ENCODE results near the gene TRPM3.

DNA sequence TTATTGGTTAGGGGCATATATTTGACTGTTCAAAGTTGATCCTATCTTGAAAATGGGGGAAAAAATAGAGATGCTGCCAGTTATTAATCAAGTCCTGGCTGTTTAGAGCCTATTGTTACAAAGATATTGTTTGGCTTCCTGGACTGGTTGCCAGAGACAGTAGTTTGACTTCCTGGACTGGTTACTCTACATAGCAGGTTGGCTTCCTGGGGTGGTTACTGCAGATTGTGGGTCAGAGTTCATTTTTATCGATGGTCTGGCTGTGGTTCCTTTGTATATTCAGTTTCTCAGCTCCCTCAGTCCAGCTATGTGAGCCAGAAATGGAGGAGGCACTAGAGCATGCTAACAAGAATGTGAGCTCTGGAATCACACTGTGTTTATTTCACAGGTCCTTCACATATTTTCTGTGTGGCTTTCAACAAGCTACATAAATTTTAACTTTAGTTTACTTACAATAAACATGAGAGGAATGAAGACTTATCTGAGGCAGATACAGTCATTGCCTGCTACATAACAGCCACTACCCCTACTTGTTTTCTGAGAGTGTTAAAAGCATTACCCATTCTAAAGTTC is 137.6 kb downstream of the TRPM3 start:
- TF ChIP-seq, protein P1, sequence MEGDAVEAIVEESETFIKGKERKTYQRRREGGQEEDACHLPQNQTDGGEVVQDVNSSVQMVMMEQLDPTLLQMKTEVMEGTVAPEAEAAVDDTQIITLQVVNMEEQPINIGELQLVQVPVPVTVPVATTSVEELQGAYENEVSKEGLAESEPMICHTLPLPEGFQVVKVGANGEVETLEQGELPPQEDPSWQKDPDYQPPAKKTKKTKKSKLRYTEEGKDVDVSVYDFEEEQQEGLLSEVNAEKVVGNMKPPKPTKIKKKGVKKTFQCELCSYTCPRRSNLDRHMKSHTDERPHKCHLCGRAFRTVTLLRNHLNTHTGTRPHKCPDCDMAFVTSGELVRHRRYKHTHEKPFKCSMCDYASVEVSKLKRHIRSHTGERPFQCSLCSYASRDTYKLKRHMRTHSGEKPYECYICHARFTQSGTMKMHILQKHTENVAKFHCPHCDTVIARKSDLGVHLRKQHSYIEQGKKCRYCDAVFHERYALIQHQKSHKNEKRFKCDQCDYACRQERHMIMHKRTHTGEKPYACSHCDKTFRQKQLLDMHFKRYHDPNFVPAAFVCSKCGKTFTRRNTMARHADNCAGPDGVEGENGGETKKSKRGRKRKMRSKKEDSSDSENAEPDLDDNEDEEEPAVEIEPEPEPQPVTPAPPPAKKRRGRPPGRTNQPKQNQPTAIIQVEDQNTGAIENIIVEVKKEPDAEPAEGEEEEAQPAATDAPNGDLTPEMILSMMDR (IDR thresholded peaks at IDR 0.05; ENCODE audit: low read depth, low read length, missing input control), result no peak
- TF ChIP-seq, protein P2, sequence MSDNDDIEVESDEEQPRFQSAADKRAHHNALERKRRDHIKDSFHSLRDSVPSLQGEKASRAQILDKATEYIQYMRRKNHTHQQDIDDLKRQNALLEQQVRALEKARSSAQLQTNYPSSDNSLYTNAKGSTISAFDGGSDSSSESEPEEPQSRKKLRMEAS (IDR thresholded peaks at IDR 0.05), result no peak
- TF ChIP-seq RAD21 (IDR thresholded peaks at IDR 0.05) (no peak), EGR1 (IDR thresholded peaks at IDR 0.05; ENCODE audit: low read depth in 2 of 2) (no peak), YY1 (IDR thresholded peaks at IDR 0.05) (no peak), JUND (IDR thresholded peaks at IDR 0.05) (no peak), GABPA (IDR thresholded peaks at IDR 0.05 in 1 of 2, conservative IDR thresholded peaks at IDR 0.05 in 1 of 2) (no peak), RXRA (IDR thresholded peaks at IDR 0.05) (no peak), FOXA1 (IDR thresholded peaks at IDR 0.05) (no peak), SP1 (IDR thresholded peaks at IDR 0.05) (no peak), HNF4G (IDR thresholded peaks at IDR 0.05) (no peak)
- TF ChIP-seq, protein P3, sequence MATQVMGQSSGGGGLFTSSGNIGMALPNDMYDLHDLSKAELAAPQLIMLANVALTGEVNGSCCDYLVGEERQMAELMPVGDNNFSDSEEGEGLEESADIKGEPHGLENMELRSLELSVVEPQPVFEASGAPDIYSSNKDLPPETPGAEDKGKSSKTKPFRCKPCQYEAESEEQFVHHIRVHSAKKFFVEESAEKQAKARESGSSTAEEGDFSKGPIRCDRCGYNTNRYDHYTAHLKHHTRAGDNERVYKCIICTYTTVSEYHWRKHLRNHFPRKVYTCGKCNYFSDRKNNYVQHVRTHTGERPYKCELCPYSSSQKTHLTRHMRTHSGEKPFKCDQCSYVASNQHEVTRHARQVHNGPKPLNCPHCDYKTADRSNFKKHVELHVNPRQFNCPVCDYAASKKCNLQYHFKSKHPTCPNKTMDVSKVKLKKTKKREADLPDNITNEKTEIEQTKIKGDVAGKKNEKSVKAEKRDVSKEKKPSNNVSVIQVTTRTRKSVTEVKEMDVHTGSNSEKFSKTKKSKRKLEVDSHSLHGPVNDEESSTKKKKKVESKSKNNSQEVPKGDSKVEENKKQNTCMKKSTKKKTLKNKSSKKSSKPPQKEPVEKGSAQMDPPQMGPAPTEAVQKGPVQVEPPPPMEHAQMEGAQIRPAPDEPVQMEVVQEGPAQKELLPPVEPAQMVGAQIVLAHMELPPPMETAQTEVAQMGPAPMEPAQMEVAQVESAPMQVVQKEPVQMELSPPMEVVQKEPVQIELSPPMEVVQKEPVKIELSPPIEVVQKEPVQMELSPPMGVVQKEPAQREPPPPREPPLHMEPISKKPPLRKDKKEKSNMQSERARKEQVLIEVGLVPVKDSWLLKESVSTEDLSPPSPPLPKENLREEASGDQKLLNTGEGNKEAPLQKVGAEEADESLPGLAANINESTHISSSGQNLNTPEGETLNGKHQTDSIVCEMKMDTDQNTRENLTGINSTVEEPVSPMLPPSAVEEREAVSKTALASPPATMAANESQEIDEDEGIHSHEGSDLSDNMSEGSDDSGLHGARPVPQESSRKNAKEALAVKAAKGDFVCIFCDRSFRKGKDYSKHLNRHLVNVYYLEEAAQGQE (IDR thresholded peaks at IDR 0.05), result no peak
- TF ChIP-seq, protein P4, sequence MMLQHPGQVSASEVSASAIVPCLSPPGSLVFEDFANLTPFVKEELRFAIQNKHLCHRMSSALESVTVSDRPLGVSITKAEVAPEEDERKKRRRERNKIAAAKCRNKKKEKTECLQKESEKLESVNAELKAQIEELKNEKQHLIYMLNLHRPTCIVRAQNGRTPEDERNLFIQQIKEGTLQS (IDR thresholded peaks at IDR 0.05), result no peak
- TF ChIP-seq, protein P5, sequence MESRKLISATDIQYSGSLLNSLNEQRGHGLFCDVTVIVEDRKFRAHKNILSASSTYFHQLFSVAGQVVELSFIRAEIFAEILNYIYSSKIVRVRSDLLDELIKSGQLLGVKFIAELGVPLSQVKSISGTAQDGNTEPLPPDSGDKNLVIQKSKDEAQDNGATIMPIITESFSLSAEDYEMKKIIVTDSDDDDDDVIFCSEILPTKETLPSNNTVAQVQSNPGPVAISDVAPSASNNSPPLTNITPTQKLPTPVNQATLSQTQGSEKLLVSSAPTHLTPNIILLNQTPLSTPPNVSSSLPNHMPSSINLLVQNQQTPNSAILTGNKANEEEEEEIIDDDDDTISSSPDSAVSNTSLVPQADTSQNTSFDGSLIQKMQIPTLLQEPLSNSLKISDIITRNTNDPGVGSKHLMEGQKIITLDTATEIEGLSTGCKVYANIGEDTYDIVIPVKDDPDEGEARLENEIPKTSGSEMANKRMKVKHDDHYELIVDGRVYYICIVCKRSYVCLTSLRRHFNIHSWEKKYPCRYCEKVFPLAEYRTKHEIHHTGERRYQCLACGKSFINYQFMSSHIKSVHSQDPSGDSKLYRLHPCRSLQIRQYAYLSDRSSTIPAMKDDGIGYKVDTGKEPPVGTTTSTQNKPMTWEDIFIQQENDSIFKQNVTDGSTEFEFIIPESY (IDR thresholded peaks at IDR 0.05), result no peak

All from liver (tissue), 3 donors.